NOMO-1 treated with DMSO at 0.1 percent for 48 hours (cell line): Measurements from ENCODE around the gene HSPG2.

ENCODE experiments used
- DNase-seq: peaks from one replicate; lab custom pipeline; 2025; ENCODE audit not compliant: unreplicated experiment; lab: John Stamatoyannopoulos, UW

The HSPG2 gene

DNA sequence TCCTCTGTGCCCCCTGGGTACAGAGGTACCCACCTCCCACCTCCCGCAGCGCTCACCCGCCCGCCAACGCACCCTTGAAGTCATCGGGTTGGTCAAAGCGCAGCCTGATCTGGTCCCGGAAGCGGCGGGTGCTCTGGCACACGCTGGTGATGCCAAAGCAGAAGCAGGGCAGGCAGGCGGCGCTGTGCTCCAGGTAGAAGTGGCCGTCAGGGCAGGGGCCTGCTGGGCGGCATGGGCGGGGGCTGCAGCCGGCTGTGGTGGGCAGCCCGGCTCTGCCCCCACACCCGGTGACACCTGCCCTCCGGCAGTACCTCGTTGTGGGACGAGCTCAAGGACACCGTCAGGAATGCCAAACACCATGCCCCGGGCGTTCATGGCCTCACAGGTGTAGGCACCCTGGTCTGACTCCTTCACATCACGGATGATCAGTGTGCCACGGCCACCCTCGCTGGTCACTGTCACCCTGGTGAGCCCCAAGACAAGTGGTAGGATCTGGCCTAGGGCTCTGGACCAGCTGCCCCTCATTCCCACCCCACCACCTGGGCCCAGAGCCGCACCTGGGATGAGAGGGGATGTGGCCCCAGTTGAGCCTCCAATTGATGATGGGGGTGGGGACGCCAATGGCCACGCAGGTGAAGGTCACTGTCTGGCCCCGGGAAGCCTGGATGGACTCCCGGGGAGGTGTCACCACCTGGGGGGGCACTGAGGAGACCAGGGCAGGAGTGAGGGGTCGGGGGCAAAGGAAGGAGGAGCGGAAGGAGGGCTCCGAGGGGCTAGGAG is 52.5 kb downstream of the HSPG2 start:
- DNase-seq: no peak

DNA sequence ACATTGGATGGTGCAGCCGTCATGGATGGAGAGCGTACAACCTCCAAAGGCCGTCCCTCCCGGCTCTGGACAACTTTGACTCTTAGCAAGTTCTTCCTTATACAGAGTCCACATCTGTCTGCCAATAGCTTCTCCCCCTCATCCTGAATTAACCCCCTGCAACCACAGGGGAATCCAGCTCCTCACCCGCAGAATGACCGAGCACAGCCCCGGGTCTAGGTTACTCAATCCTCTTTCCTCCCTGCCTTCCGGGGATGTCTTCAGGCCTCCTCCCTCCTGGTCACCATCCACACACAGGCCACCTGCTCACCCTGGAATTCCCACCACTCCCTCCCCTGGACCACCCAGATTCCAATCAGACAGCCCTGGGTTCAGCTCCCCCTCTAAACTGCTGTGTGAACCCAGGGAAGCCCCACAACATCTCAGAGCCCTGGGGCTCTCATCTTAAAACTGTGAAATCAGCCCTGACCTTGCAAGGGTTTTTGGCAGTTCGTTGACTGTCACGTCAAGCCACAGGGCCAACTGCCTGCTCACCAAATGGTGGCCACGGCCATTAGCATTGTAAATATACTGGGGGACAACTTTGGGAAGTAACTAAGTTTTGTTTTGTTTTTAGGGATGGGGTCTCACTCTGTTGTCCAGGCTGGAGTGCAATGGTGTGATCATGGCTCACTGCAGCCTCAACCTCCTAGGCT is 54.2 kb downstream of the HSPG2 start:
- DNase-seq: no peak

DNA sequence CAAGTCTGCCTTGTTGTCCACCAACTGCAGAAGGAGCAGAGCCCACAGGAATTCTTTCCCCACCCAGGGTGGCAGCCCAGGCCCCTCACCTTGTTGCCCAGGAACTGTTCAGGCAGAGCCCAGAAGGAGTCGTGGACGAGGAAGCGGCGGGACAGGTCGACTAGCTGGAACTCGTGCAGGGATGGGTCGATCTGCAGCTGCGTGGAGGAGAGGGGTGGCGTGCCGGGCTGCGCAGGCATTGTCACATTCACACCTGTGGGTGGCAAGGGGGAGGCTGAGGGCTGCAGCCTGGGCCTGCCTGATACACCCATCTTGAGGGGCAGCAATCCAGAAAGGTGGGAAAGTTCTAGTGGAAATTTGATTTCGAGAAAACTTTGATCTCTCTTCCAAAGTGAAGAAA is 55.9 kb downstream of the HSPG2 start:
- DNase-seq: no peak

DNA sequence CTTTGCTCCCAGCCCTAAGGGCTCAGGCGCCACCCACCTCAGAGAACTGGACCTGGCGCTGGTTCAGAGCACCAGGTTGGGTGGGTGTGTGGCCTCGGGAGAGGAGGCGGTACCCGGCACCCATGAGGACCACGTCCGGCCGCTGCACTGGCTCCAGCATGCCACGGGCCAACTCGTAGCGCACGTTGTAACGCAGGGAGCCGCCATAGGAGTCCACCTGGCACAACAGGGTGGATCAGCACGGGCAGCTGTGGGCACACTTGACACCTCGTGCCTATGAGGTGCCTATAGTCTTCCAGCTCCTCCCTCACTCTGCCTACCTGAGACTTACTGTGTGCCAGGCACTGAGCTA is 56.5 kb downstream of the HSPG2 start:
- no peak for DNase-seq

DNA sequence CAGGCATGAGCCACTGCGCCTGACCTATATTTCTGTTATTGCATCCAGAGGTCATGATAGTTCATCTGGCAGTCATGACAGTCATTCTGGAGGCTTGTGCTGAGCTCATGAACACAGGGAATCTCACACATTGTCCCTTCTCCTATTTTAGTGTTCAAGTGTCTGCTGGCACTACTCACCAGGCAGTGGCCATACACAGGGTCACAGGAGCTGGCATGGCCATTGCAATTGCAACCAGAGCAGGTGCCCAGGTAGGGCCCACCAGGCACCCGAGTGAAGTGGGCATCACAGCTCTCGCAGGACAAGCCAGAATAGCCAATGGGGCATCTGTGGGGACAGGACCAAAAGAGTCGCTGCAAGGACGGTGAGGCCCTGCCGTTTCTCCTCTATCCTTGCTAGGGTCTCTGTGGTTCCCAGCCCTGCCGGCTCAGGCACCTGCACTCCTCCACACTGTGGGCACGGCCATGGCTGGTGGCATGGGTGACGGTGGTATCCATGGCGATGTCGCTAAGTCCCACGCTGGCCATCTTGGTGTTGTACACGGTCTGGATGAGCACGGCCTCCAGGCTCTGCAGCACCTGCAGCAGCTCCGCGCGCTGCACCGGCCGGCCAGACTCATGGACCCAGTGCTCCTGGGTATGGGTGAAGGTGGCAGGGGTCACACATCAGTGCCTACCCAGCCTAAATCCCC is 57.0 kb downstream of the HSPG2 start:
- DNase-seq: no peak

DNA sequence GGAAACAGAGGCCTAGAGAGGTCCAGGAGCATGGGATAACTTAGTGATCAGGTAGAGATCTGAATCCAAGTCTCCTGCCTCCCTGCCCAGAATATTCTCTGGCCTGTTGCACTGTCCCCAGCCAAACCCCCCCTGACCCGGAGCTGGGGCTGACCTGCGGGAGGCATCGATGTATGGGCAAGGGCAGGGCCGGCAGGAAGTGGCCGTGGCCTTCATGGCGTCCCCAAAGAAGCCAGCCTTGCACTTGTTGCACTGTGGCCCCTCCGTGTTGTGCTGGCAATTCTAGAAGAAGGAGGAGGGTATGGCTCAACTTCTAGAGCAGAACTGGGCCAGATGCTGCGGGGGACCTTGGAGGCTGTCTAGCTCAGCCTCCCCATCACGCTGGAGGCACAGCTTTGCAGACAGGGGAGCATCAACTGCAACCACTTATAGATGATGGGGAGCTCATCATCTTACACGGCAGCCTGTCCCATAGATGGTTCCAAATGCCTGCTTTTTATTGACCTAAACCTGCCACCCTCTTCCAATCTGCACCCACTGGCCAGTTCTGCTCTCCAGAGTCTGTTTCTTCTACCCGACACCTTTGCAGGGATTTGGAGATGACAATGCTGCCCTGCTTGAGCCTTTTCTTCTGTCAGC is 58.2 kb downstream of the HSPG2 start:
- DNase-seq: no peak

DNA sequence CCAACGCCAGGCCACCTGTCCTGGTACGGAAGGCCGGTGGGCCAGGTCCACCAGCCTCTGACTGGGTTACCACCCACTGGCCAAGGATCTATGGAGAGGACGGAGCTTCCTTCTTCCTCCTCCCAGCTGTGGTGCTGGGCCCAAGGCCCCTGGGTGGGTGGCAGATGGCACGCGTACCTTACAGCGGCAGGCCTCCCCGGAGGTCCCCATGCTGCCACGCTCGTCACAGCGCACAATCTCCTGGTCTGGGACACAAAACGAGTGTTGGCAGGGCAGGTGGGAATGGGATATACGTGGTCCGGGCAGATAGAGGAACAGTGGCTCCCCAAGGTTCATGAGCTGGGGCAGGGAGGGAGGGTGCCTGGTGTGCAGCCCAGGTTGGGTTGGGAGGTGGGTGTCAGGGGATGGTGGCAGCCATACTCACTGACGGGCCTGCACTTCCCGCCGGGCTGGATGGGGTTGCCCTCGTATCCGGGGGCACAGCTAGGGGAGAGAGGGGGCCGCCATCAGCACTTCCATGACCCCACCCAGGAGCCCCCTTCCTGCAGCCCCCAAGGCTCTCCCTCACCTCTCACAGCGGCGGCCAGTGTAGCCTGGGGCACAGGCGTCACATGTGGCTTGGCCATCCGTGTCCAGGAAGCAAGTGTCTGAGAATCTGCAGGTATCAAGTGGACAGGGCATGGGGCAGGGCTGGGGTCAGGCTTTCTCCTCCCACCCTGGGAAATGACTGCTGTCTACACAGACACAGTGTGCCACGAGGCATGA is 58.9 kb downstream of the HSPG2 start:
- no peak for DNase-seq

DNA sequence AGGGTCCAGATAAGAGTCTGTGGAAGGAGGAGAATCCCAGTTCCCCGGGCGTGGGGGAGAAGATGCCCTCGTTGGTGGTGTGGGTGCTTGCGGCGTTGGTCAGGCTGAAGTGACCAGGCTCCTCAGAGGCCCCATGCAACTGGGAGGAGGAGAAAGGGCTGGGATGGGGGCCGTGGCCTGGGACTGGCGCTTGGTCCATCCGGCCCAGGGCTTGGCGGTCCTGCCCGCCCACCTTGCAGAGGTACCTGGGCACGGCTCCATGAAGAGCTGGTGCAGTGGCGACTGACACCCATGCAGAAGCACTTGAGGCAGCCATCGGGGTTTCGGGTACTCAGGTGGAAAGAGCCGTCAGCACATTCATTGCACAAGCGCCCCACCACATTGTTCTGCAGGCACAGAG is 60.8 kb downstream of the HSPG2 start:
- DNase-seq: no peak

DNA sequence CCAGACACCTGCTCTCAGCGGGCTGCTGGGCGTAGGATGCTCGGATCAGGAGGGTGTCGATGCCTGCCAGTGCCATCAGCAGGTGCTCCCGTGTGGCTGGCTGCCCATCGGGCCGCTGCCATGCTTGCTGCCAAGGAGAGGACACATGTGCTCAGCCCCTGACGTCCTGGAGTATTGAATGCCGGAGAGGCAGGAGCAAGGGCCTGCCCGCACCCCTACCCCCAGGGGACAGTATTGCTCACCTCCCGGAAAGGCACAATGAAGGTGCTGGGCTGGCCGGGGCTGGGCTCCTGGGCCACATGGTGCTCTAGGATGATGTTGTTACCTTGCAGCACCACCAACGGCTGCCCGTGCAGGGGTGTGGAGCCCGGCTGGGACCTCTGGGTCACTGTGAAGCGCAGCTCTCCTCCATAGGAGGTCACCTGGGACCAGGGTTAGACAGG is 61.5 kb downstream of the HSPG2 start:
- no peak for DNase-seq

DNA sequence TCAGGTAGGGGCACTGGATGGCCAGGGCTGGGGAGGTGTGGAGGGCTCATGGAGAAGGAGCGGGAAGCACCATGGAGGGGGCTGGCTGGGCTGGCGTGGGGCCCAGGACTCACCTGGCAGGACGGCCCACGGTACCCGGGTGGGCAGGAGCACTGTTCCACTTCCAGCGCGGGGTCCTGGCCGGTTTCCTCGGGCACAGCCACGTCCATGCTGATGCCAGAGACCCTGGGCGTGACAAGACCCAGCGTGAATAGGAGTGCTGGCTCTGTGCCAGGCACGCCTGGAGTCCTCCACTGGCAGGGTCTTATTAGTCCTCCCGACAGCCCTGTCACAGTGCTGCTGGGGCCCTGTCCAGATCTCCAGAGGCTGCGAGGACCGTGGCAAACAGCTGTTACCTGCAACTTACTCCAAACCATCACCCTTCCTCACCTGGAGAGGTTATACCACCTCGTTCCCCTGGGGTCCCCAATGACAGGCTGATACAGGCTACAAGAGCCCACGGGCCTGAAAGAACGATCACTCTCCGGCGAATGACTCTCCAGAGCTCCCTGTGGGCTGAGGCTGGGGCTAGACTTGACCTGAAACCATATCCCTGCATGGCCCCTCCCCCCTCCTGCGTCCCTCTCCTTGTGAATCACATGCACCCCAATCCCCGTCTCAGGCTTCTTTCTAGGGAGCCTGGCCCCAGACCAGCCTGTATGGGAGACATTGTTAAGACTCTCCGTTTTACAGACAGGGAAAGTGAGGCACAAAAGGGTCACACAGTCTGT is 62.1 kb downstream of the HSPG2 start:
- DNase-seq: no peak

DNA sequence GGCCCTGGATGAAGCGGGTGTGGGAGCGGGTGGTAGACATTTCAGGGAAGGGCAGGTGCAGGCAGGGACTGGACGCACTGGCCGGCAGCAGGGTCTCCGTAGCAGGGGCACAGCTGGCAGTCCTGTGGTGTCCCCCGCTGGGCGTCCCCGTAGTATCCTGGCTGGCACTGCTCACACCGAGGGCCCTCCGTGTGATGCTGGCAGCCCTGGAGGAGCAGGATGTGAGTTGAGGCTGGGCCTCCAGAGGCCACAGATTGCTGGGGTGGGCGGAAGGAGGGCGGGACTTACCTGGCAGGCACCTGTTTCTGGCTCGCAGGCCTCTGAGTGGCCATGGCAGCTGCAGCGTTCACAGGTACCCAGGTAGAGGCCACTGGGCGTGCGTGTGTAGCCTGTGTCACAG is 62.8 kb downstream of the HSPG2 start:
- DNase-seq: no peak

DNA sequence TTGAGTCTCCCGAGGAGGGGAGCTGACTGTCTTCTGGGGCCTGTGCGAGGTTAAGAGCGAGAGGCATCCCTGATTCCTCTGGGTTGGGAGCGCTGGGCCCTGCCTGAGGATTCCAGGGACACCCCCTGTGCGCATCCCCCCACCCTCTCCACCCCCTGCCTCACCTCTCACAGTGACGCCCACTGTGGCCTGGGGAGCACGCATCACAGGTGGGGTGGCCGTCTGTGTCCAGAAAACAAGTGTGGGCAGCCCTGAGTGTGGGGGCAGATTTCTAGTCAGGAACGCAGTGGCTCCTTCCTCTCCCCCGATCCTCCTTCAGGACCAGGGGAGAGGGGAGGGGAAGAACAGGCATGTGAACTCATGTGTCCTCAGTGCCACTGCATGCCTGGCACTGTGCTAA is 63.3 kb downstream of the HSPG2 start:
- no peak for DNase-seq

DNA sequence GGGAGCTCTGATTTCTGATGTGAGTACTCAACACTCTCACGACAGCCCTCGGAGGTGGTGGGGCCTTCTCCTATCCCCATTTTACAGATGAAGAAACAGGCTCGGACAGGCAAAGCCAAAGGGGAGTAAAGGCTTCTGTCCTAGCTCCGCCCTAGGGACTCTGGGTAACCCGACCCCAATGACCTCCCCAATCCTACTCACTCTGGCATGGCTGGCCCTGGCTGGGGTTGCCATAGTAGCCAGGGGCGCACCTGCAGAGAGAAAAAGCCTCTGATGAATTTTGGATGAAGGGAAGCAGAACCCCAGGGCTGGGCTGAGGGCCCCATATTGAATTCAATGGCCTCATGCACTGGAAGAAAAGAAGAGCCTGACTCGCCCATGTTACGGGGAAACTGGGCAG is 63.9 kb downstream of the HSPG2 start:
- DNase-seq: no peak

DNA sequence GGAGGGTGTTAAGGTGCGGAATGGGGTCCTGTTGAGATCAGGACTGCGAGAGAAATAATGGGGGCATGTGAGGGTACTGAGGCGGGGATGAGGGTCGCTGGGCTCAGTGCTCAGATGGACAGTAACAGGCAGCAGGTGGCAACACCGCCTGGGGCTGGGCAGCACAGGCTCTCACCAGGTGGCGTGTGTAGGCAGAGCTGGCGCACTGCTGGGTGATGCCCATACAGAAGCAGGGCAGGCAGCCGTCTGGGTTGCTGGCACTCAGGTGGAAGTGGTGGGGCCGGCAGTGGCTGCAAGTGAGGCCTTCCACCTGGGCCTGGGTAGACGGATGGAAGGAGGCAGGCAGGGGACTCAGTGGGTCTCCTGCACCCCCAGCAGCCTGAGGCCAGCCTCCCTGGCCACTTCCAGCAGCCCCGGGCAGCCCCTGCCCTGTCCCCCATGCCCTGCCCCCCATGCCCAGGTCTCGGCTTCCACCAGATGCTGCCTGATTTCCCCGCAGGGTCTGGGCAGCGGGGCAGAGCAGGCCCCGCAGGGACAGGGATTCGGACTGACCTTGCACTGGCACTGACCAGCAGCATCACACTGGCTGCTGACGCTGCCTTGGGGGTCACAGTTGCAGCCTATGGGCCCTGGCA is 64.5 kb downstream of the HSPG2 start:
- no peak for DNase-seq

DNA sequence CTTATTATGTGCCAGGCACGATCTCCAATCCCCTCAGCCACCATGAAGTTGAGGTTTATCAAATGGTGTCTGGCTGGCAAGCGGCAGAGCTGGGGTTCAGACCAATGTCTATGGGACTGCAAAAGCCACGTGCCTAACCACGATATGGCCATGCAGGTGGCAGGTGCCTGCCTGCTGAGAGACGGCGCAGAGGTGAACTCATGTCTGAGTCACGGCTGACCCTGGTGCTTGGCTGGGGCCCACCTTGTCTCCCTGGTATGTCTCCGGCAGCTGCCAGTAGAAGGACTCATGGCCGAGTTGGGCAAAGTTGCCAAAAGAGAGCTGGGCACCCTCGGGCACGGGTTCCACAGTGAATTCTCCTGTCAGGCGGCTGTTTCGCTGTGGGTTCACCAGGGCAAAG is 65.2 kb downstream of the HSPG2 start:
- no peak for DNase-seq

DNA sequence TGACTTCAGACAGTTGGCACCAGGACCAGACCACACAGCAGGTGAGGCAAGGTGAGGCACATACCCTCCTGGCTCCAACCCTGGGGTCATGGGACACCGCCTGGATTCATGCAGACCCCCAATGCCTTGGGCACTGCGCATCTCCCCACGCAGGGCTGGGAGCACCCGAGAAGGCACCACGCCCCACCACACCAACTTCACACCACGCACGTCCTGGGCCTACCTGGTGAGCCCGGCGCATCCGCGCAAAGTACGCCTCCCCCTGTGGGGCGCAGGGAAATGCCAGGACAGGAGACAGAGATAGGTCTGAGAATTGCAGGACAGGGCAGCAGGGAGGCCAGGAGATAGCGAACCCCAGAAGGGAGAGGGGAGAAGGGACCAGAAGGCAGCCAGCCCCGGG is 66.5 kb downstream of the HSPG2 start:
- DNase-seq: no peak

DNA sequence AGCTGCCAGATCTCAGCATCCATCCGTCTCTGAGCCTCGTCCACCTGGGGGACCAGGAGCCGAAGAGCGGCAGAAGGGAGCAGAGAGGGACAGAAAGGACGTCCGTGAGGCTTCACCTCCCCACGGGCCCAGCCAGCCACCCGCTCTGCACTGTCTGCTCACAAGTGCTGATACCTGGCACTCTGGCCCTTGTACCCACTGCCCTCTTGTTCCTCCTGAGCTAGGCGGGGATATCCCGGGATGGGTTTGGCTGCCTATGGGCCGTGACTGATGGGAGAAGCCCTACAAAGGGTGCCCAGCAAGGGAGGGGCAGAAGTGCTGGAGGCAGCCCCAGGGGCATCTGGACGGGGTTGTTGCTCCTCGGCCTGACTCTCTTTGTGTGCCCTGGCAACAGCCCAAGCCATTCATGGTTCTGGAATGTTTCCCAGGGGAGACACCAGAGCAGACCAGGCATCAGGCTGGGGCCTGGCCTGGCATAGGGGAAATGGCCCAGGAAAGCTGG is 67.4 kb downstream of the HSPG2 start:
- DNase-seq: no peak

DNA sequence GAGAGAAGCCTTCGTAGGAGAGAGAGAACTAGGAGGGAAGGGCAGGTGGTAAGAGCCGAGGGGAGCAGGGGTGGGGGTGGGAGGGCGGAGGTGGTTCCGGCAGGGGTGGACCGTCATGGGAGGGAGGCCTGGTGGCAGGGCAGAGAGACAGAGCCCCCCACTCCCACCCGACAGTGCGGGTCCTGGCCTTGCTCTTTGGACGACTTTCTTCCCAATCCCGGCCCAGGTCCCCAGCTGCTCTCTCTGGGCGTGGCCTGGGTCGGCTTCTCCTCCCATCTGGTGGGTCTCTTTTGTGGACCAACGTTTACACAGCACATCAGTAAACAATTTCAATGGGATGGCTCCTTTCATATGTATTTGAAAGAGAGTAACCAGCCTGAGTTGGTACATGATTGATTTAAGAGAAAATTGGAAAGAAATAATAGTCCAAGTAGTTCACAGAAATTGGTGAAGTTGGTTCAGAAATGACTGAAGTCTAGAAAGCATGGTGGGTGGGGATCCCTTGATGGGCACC is 68.1 kb downstream of the HSPG2 start:
- no peak for DNase-seq

DNA sequence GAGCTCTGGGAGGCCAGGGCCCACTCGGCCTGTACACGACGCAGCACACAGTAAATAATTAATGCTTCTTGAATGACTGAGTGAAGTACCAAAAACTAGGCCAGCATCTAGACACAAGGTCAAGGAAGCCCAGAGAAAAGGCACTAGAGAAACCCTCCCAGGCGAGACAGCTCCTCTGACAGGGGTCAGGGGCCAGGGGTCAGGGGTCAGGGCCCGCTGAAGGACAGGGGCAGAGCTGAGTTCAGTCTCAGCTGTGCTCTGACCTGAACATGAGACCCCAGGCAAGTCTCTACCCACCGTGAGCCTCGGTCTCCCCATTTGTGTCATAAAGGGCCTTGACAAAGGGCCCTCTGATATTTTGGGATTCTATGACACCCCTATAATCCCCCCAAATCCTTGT is 68.6 kb downstream of the HSPG2 start:
- DNase-seq: no peak
